GM21447 (cell line): ENCODE data around the gene CAMKK1.
"Not testable (repeated sequence)": the region's sequence is repeated elsewhere in the genome, so short reads cannot be mapped to it uniquely, and the experiment has no call there.

Experiments
- ATAC-seq: cut with Tn5 transposase; IDR thresholded peaks from one replicate; pipeline ENCODE4 v1.9.1; 2021; ENCODE audit not compliant: unreplicated experiment

Gene CAMKK1

DNA sequence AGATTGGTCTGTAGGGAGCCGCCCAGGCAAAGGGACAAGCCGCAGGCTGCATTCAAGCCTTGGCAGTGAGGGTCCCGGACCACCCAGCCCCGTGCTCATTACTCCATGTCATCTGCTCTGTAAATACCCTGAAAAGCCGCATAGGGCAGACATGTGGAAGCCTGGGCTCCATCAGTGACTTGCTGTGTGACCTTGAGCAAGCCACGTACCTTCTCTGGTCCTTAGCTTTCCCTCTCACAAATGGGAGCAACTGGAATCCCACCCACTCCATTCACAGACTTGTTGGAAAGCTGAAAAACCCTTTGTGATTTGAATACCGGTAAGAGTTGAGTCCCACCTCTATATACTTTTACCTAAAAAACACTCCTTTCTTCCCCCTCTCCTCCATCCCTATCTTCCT, 11.9 kb downstream of the CAMKK1 start:
- ATAC-seq = no peak

DNA sequence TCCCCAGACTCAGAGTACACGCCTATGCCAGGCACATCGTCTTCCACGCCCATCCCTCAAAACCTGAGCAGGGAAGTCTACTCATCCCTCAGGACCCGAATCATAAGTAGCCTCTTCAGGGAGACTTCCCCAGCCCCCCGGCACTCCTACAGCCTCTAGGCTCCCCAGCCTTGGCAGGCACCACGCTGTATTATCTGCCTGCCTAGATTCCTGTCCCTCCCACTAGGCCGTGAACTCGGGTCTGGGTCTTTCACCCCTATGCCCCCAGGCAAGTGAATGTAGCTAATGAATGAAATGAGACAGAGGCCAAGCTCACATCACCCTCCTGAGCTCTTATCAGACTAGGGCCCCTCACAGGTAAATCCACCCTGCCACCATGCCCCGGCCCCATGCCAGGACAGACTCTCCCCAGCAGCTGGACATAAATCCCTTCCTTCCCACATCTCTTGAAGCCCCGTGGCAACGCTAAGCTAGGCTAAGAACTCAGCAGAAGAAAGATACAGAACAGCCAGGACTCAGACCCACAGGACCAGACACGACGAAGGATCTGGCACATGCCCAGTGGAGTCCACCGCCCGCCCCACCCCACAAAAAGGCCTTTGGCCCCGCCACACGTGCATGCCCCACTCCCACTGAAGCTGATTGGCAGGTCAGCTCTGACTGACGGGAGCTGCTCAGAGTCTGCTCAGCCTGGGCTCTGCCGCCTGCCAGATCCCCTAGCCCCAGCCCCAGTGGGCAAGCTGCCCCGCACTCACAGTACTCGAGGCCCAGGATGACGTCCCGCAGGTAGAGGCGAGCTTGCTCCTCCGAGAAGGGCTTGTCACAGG, 13.0 kb downstream of the CAMKK1 start:
- no peak for ATAC-seq

- no peak for ATAC-seq
These were observed 13.7 kb downstream of the CAMKK1 start for GRCh38 chr17:3879186-3879585.

- ATAC-seq = no peak
These were observed 15.6 kb downstream of the CAMKK1 start for GRCh38 chr17:3877220-3877619.

DNA sequence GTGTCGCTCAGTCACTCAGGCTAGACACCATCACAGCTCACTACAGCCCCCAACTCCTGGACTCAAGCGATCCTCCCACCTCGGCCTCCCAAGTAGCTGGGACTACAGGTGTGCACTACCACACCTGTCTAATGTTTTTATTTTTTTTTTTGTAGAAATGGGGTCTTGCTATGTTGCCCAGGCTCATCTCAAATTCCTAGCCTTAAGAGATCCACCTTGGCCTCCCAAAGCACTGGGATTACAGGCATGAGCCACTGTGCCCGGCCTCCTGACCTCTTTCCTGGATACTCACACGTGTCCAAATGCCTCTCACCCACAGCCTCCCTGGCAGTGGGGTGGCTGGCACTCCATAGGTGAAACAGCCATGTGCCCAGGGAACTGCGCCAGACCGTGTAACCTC, 17.5 kb downstream of the CAMKK1 start:
- ATAC-seq = no peak

- no peak for ATAC-seq
These were observed 19.0 kb downstream of the CAMKK1 start for GRCh38 chr17:3873862-3874261.

DNA sequence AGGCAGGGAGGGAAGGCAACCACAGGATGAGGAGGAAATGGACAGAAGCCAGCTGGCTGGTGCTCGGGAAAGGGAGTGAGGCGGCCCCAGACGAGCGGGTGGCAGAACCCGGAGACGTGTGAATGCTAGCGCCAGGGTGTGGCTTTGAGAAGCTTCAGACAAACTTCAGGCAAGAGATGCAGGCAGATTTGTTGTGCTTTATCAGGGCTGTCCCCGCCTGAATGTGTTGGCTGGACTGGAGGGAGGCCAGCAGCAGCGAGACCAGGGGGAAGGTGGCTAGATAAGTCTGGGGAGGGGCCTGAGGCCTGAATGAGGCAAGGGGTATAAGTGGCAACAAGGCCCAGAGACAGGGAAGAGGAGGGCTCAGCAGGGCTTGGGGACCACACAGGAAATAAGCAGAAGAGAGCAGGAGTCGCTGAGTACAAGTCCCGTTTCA, 22.0 kb downstream of the CAMKK1 start:
- ATAC-seq = no peak

DNA sequence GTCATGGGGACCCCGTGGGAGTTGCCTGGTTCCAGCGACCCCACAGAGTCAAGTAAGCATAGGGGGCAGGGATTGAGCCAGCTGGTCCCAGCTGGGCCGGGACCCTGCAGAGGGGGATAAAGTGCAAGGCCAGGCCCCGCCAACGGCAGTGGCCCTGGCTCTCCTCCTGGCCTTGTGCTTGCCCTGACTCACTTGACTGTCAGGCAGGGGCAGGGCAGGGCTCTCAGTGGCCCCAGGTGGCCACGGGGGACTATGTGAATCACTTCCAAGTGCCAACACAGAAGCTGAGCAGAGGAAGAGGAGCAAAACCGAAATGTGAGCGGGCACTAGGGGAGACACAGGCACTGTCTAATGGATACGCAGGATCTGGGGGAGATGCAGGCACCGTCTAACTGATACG, 25.2 kb downstream of the CAMKK1 start:
- no peak for ATAC-seq

- ATAC-seq = no peak
These were observed 25.7 kb downstream of the CAMKK1 start for GRCh38 chr17:3867106-3867505.

- ATAC-seq = no peak
These were observed 26.6 kb downstream of the CAMKK1 start for GRCh38 chr17:3866276-3866675.

DNA sequence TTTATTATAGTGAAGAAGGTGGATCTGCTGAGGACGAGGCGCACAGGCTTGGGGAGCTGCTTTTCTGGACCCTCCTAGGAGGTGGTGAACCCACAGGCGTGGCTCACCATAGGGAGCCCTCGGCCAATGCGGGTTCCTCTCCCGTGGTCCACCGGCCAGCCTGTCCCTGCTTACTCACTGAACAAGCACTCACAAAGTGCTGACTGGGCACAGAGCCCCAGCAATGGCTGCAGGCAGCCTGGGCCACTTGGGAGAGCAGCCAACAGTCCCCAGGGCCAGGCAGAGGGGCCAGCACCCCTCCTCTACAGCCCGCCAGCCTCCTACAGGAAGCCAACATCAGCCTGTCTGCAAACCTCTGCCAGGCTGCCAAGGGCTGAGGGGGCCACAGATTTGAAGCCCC, 27.7 kb downstream of the CAMKK1 start:
- ATAC-seq = no peak

- no peak for ATAC-seq
These were observed 28.3 kb downstream of the CAMKK1 start for GRCh38 chr17:3864534-3864933.

DNA sequence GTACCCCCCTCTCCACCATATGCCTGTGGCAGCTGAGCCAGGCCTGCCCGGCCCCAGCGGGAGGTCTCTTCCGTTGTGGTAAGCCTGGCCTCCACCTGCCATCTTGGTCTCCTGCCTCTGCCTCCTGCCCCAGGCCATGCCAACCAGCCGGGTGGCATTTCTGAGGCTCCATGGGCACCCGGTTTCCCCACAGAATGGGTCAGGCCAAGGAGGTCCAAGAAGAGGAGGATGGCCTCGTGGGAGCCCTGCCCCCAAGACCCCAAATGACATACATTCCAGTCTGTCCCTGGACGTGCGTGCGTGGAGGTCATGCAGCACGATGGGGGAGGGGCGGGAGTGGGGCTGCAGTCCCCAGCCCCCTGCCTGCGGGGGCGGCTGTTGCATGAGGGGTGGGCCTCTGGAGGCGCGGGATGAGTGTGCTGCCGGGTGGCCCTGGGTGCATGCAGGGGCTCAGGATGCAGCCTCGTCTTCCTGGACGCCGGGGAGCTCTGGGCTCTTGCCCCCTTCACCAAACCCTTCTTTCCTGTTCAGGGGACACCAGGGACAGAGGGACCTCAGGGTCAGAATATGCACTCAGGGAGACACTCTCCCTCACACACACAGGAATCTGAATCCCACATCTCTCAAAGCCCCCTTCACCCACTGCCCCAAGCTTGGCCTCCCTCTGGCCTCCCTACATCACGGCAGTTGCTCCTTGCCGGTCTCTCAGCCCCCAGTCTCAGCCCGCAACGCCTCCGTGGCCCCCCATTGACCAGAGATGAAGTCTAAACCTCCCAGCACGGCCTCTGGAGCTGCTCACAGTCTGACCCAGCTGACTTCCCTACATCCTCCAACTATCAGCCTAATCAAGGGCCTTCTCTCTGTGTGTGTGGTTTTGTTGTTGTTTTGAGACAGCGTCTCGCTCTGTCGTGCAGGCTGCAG, 30.8 kb downstream of the CAMKK1 start:
- no peak for ATAC-seq

- ATAC-seq = no peak
These were observed 31.7 kb downstream of the CAMKK1 start for GRCh38 chr17:3860939-3861700.

- no peak for ATAC-seq
These were observed 32.9 kb downstream of the CAMKK1 start for GRCh38 chr17:3859940-3860339.

DNA sequence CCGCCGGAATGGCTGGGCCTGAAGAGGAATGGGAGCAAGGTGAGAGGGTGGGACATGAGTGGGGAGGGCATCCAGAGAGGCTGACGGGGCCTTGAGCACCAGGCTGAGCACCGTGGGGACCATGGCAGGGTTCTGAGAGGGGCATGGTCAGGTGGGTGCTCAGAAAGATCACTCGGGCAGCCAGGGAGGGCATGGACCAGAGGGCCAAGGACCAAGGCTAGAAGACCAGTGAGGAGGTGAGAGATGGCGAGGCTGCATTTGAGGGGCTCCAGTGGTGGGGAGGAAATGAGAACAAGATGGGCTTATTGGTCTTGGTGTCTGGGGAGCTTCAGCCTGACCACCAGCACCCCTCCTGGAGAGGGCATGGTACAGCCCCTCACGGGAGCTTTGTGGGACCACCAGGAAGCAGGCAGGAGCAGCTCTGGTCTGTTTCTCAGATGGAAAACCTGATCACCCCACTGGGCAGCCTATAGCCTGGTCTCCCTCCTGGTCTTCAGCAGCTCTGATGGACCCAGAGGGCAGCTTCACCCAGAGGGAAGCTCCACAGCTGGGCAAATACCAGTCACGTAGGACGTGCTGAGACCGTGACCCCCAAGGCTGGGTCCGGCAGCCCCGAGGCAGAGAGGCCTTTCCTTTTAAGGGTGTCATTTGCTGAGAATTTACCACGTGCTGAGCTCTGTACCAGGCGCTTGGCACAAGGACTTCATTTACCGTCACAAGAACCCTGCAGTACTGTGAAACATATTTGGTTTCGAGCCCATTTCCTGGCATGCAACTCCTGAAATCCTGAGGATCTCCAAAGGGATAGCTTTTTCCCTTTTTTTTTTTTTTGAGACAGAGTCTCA, 35.4 kb downstream of the CAMKK1 start:
- ATAC-seq = no peak

DNA sequence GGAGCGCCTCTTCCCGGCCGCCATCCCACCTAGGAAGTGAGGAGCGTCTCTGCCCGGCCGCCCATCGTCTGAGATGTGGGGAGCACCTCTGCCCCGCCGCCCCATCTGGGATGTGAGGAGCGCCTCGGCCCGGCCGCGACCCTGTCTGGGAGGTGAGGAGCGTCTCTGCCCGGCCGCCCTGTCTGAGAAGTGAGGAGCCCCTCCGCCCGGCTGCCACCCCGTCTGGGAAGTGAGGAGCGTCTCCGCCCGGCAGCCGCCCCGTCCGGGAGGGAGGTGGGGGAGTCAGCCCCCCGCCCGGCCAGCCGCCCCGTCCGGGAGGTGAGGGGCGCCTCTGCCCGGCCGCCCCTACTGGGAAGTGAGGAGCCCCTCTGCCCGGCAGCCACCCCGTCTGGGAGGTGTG, 38.6 kb downstream of the CAMKK1 start:
- not testable (repeated sequence) for ATAC-seq

DNA sequence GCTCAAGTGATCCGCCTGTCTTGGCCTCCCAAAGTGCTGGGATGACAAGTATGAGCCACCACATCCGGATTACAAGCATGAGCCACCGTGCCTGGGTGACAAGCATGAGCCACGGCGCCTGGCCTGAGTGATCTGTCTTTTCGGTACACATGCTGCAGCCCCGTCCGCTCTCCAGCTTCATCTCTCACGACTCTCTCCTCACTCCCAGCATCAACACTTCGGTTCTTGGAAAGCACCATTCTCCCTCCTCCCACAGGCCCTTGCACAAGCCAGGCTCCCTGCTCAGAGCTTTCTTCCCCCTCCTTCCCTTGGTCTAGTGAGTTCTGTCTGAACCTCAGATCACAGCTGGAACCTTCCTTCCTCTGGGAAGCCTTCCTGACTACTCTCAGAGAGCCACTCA, 40.3 kb downstream of the CAMKK1 start:
- ATAC-seq = no peak

DNA sequence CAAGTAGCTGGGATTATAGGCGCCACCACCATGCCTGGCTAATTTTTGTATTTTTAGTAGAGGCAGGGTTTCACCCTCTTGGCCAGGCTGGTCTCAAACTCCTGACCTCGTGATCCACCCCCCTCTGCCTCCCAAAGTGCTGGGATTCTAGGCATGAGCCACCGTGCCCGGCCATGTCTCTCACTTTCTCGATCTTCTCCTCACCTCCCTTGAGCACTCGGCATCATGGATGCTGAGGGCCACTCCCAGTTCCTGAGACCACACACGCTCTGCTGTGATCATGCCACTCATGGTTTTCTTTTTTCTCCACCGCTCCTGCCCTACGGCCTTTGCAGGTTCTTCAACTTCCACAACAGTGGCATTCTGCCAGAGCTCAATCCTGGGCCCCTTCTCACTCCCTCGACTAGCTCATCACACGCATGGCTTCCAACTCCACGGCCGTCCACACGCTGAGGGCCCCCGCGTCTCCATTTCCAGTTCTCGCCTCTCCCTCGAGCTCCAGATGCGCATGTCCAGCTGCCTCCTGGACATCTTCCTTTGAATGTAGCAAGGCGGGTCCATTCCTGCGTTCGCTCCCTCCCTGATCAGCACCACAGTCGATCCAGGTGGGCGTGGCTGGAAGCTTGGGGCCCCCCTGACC, 41.3 kb downstream of the CAMKK1 start:
- ATAC-seq = no peak
